NCI-H2107 treated with DMSO at 0.1 percent for 48 hours (cell line): ENCODE measurements around the gene SRA1.

Source experiments
- DNase-seq: peaks from one replicate; lab custom pipeline; 2025; ENCODE audit not compliant: unreplicated experiment; lab: John Stamatoyannopoulos, UW

The SRA1 gene

DNA sequence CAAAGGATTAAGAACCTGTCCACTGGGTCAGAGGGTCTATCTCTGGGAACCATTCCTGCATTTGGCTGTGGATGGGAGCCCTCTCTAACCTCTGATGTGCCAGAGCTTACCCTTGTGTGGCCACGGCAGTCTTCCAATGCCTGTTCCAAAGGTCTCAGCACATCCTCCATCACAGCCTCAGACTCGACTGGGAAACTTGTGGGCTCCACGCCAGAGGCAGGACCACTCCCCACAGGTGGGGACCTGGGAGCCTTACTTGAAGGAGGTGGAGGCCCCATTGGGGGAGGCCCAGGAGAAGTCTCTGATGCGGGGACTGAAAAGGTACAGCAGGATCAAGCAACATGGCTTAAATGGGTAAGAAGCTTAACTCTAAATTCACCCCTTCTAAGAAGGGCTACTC is 5.4 kb downstream of the SRA1 start:
- no peak for DNase-seq

DNA sequence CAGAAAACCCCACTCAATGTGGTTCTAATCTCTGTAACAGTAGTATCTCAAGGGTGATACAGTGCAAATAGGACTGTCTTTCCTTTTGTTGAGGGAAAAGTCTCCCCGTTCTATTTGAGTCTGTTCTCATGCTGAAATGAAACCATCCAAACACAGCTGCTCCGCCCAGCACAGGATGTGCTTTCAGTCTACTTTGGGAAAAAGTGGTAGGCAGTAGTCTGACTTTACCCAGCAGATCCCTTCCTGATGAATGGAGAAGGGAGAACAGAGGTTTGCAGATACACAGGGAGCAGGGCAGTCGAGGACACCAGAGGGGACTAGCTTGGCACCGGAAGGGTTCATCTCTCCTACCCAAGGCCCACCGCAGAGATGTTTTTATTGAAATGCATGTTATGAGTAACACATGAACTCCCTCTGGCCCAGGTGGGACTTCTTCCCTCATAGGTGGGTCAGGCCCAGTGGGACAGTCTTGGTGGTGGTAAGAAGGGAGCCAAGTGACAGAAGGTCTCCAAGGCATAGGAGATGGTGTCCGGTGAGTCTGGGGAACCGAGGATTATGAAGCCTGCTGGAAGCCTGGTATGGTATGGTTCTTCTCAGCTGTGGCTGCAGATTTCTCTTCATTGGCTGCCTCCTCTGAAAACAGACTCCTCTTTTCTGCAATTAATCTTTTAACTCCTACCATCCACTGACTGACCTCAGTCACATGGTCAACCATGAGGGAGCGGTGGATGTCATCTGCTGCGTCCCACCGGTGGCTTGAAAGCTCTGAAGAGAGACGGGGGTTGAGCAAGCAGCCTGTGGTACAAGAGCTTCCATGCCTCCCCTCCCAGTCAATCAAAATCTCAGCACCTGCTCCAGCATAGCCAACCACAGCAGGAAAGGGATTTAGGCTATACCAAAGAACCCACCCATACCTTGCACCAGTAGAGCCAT is 6.9 kb downstream of the SRA1 start:
- no peak for DNase-seq

DNA sequence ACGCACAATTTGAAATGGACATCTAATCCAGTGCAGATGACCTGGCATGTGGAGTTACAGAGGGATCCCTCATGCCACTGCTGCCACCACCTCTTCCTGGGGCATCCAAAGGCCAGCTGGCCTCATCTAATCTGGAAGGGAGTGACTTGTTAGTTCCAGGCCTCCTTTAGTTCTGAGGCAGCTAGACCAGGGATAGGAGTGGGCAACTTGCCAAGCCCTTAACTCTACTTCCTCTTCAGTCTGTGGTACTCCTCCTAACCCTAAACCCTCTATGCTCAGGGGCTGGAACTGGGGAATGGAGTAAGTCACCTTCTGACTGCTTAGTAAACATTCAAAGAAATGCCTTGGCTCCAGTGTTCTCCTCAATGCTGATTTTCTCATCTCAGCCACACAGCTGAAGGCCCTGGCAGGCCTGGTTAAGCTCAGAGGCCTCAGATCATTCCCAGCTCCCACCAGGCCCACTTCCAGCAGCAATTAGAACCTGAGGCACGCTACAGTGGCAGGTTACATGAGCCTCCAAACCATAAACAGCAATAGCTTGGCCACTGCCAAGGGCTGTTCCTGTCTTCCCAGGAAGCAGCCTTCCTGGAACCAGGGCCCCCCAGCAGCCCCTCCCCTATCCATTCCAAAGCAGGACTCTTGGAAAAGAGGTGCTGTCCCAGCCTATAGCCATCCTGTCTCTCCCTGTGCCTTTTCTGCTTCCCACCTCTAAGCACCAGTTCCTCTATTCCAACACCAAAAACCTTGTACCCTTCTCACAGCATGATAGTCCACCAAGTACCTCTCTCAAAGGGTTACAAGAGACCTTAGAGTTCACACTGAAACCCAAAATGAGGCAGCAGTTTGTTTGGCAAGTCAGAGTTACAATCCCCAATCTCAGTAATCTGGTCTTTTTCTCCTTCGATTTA is 7.8 kb downstream of the SRA1 start:
- DNase-seq, result no peak

- no peak for DNase-seq
Measured at GRCh38 chr5:140548791-140549190, 8.5 kb downstream of the SRA1 start.

DNA sequence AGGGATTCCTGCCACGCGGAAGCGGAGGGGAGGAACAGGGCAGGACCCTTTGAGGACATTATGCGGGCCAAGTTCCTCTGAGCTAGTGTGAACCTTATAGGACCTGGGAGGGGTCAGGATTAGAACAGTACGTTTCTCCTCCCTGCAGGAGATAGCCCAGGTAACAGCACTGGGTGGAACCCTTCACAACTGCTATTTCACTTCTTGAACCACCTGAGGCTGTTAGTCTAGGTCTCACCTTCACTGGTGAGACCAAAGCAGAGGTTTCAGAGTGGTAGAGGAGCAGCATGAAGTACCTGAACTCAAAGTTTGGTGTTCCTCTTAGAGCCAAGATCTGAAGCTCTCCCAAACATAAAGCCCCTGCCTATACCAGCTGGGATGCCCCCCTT is 9.0 kb downstream of the SRA1 start:
- no peak for DNase-seq

- peak; percentile 65 for DNase-seq
Measured at GRCh38 chr5:140547508-140548299, 9.6 kb downstream of the SRA1 start, which contains the start of gene EIF4EBP3. Gene EIF4EBP3, plus strand, starts transcription at chr5:140547662. Its CDS starts 76 bp downstream, at chr5:140547738.

- DNase-seq, result no peak
Measured at GRCh38 chr5:140546851-140547507, 10.3 kb downstream of the SRA1 start.

DNA sequence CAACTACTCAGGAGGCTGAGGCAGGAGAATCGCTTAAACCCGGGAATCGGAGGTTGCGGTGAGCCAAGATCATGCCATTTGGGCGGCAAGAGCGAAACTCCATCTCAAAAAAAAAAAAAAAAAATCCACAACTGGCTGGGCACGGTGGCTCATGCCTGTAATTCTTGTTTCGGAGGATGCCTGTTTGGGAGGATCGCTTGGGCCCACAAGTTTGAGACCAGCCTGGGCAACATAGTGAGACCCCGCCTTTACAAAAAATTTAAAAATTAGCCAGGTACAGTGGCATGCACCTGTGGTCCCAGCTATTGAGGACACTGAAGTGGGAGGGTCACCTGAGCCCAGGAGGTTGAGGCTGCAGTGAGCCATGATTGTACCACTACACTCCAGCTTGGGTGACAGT is 11.7 kb downstream of the SRA1 start:
- DNase-seq, result no peak

DNA sequence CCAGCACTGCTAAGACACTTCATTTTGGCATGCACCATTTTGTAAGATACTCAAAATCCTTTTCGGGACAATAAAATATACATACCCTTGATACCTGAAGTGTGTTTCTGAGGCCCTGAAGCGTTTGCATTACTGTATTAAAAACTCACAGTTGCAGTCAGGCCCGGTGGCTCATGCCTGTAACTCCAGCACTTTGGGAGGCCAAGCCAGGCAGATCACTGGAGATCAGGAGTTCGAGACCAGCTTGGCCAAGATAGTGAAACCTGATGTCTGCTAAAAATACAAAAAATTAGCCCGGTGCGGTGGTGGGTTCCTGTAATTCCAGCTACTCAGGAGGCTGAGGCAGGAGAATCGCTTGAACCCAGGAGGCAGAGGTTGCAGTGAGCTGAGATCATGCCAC is 12.3 kb downstream of the SRA1 start:
- no peak for DNase-seq

- DNase-seq, result no peak
Measured at GRCh38 chr5:140542972-140543371, 14.3 kb downstream of the SRA1 start.

DNA sequence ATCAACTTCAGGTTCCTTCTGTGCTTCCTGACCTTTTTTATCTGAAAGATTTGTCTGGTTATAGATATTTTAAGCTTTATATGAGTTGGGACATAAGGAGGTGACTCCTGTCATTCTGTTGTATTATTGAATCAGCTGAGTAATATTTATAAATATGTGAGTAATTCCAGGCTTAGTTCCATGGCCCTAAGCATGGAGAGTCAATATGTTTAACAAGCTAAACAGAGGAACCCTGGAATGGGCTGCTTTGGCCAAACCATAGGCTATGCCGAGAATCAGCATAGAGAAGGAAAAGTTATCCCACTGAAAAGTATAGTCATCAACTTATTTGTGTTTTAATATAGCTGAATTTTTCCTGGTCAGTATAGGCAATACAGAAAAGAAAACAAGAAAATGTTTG is 17.0 kb downstream of the SRA1 start:
- no peak for DNase-seq

DNA sequence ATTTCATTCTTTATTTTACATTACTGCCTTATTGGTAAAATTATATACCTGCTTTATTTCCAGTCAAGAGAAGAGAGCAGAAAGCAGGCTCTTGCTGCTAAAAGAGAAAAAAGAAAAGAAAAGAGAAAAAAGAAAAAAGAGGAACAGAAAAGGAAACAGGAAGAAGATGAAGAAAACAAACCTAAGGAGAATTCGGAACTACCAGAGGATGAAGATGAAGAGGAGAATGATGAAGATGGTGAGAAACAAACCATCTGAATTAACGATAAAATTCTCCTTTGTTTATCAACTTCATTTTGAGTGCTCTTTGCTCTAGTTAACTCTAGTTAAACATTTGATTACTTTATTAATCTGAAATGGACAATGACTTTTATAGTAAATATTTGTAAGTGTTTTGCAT is 33.3 kb downstream of the SRA1 start:
- DNase-seq, result no peak

DNA sequence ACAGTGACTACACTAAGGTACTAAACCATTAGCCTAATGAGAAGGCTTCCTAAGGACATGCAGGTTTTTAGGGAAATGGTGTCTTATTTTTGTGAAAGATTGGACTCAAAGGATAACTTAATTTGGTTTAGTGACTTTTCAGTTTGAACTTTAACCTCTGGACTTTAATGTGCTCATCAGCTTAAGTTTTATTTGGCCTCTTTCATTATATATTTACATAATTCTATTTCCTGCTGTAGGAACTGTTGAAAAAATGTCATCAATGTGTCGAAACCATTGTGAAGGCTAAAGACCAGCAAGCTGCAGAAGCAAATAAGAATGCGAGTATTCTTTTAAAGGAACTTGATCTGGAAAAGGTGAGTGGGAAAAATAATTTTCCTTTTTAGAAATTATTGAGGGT is 44.1 kb downstream of the SRA1 start:
- DNase-seq, result no peak

DNA sequence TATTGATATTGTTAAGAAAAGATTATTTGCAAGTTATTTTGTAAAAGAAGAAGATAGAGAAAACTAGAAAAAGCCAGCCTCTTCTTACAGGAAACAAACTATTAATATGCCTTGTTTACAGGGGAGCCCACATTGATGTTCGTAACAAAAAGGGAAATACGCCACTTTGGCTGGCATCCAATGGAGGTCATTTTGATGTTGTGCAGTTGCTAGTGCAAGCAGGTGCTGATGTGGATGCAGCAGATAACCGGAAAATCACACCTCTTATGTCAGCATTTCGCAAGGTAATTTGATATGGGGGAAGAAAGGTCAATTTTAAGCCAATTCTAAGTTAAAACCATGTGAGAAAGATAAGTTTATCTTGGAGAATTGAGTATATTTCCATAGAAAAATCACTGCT is 47.4 kb downstream of the SRA1 start:
- DNase-seq, result no peak

DNA sequence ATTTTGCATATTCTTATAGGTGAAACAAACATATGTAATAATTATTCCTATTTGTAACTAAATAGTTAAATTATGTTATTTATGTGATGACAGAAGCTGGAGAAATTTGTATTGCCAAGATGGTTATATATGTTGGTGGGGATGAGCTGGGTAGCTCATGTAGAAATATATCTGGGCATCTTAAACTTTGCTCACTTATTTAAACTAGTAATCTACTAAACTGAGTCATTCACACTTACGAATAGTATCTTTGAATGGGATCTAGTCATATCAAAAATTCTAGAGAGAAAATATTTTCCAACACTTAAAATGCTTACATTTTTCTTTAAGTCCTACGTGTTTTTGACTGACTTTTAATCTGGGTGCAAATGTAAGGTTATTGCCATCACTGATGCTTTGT is 54.4 kb downstream of the SRA1 start:
- DNase-seq, result no peak
